HPDE6-E6E7 (cell line): ENCODE data around the gene LSM3.
A peak's percentile ranks its signal among the peaks of the same experiment; 100 is the strongest.
"Not testable (repeated sequence)": the region's sequence is repeated elsewhere in the genome, so short reads cannot be mapped to it uniquely, and the experiment has no call there.

Experiments used
- DNase-seq: peaks from one replicate; pipeline ENCODE4 v3.0.0; 2011; ENCODE audit warnings: missing footprints; ENCODE audit errors: extremely low spot score

Gene LSM3

DNA sequence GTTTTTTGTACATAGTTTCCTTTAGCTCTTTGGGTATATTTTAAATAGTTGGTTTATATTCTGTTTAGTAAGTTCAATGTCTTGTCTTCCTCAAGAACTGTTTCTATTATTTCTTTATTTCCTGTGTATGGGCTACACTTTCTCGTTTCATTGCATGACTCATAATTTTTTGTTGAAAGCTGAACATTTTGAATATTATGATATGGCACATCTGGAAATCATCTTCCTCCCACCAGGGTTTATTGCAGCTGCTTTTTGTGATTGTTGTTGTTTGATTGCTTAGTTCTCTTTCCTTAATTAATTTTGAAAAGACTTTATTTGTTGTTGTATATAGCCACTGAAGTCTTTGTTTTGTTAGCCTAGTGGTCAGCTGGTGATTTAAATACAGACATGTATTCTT is 43.8 kb downstream of the LSM3 start:
- DNase-seq: no peak

DNA sequence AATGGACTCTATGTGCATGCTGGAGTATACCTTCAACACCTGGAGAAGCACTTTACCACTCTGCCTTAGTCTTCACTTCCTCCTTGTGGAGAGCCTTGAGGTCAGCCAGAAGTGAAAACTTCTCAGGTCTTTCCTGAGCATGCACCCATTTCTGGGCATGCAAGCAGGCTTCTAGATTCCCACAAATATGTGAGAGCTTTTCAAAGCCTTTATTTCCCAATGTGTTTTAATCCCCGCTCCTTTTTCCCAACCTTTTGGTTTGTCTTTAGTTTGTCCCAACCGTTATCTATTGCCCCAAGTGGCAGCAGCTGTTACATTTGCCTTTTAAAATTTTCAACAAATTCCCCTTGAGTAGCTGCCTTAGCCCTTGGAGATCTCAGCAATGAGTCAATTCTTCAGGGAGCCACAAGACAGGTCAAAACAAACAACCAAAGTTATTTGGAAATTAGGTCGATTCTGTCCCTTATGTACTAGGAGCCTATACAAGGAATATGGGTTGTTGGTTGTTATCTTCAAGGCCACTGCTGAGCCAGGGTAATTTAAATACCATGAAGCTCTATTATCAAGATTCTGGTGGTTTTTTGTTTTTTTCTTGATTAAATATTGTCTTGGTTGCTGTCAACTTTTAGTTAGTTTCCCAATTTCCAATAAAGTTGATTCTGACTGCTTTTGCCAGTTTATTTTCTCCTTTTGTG is 44.4 kb downstream of the LSM3 start:
- DNase-seq: no peak

DNA sequence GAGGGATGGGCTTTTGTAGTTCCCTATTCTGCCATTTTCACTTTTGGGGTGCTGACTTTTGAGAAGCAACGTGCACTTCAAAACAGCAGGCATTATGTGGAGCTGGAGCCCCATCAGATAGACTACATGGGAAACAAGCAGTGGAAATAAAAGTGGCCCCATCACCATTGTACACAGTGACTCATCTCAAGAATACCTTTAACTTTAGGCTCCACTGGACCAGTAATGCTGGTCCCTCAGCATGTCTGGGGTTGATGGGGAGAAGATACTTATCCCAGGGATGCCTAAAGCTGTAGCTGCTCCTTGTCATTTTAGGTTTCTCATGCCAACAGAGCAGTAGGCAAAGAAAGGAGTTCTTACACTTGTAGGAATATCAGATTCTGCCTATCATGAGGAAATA is 45.0 kb downstream of the LSM3 start:
- DNase-seq: no peak

DNA sequence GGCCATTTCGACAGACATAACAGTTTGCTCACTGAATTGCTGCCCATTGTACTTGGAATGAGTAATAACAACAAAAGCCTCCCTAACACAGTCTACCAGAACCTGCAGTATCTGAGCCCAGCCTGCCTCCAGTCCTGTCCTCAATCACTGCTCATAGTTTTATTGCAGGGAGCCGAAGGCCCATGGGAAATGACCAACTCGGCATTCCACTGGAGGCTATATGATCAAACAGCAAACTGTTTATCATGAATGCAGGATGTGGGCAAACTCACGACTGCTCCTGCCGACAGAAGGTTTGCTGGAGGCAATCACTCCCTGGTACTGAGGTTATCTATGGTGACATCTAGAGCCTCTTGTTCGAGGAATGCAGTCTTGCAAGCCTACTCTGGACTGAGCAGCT is 46.3 kb downstream of the LSM3 start:
- DNase-seq: no peak

DNA sequence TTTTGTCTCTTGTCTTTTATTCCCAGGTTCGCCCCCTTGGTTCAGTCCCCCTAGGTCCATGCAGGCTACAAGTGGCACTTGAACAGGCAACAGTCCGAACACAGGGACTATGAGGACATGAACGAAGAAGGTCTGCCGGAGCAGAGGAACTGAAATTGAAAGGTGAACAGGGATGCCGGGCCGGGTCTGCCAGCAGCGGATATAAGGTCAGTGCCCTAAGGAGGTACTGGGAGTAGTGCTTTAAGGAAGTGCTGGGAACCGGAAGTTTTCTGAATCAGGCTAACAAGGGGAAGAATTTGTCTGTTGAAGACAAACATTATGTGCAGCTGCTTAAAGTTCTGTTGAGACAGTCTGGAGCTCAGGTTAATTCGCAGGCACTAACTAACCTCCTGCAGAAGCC is 46.8 kb downstream of the LSM3 start:
- no peak for DNase-seq

DNA sequence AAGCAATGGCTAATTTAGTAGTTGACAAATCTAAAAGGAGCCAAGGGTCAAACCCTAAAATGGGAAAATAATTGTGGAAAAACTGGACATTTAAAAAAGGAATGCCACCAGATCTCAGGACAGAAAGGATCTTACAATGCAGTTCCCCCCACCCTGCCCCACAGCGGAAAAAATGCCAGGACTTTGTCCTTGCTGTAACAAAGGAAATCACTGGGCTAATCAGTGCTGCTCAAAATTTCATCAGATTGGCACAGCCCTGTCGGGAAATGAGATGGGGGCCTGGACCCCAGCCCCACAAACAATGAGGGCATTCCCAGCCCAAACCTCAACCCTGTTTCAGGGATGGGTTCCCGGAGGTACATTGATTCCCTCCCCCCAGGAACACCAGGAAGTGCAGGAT is 47.7 kb downstream of the LSM3 start:
- DNase-seq: not testable (repeated sequence)

DNA sequence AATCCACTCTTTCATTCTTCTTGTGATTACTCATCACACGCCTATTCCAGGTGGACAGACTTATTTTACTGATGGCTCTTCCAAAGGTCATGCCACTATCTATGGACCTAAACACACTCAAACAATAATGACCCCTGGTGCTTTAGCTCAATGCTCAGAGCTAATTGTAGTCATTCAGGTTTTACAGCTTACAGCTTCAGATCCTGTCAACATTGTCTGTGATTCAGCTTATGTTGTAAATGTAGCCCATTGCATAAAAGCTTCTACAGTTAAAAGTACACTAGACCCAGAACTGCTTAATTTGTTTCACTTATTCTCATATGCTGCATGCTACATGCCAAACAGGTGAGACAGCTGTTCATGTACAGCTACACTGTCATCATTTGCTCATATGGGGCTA is 49.2 kb downstream of the LSM3 start:
- no peak for DNase-seq

DNA sequence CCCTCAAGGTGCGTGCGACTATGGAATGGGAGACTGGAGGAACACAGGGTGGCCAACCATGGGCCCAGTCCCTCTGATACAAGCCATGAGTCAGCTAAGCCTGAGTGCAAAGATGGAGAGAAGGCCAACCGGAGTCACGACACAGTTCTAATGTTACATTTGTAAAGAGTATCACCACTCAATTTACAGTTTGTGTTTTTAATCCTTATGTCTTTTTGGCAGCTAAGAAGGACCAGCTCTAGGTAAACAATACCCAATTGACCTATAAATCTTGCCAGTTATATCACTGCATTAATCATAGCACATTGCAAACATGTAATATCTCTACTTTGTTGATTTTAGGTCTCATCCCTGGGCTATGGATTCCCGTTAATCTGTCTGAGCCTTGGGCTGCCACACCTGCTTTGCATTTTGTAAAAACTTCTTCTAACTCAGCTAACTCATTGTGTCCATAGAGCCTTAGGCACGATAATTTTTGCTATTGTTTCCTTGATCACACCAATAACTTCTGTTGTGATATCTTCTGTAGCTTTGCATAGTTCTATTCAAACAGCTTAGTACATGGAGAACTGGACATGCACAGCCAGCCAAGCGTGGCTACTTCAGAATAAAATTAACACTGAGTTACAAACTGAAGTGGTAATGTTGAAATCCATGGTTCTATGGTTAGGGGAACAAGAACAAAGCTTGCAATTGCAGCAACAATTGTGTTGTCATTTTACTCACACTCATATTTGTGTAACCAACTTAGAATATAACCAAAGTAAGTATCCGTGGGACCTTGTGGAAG is 50.3 kb downstream of the LSM3 start:
- no peak for DNase-seq

DNA sequence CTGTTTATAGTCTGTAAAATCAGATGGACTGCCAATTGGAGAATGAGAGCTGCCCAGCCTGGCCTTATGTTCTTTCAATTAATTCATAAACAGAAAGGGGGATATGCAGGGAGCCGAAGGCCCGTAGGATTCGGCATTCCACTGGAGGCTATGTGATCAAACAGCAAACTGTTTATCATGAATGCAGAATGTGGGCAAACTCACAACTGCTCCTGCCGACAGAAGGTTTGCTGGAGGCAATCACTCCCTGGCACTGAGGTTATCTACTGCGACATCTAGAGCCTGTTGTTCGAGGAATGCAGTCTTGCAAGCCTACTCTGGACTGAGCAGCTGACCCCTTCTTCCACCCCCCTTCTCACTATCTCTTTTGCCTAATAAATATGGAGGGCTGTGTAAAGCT is 51.1 kb downstream of the LSM3 start:
- not testable (repeated sequence) for DNase-seq

DNA sequence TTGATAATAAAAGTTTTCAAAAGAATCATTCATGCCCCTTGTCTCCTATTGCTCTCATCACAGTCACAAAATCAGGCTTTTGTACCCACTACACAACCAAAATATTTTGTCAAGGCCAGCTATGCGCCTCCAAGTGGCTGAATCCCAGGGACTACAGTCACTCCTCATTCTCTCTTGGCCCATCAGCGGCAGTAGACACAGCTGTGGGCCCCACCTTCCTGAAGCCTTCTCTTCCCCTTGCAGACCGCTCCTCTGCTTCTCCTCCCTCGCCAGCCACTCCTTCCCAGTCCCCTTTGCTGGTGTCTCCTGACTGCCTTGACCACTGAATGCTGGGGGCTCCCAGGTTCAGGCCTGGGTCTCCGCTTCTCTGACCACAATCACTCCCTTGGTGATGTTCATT is 52.1 kb downstream of the LSM3 start:
- DNase-seq: no peak

DNA sequence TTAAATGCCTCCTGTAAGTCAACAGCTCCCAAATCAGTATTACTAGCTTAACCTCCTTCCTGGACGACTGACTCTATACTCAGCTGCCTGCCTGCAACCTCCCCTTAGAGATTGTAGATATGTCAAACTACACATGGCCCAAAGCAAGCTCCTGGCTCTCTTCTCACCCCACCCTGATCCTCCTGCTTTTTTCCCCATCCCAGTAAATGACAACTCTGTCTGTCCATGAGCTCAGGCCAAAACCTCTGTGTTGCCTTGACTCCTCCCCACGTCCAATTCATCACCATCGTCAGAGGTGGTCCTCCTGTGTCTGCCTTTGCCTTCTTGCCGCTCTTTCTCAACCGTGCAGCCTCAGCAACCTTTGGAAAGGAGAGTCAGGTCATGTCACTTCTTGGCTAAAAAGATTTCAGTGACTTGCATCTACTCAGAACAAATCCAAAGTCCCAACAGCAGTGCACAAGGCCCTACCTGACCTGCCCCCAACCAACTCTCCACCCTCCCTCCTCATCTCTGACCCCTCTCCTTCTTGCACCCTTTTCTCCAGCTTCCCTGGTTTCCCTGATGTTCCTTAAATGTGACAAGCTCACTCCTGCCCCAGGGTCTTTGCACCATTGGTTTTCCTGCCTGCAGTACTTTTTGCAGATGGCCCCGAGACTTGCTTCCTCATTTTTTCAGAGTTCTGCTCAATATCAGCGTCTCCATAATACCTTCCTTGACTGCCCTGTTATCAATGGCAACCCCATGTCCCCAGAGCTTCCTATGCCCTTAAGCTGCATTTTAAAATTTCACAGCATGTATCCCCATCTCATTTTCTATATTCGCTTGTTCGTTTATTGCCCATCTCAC is 52.8 kb downstream of the LSM3 start:
- no peak for DNase-seq

DNA sequence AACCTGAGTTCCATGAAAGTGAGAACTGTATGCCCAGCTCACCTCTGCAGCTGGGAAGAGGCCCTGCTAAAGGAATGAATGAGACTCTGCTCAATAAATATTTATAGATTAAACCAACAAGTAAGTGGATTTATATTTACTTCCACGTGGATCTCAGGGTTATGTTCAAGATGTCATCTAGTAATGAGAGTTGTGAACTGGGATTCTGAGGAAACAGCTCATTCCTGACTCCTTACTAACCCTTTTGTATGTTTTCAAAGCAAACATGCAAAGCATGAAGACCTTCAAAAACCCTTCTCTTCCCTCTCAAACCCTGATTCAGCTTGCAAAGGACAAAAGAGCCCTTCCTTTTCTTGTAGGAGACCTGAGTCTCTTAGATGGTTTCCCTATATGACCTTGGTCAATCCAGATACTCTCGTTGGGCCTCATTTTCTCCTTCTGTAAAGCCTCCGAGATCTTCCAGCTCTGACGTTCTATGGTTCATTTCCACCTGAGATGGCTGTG is 53.4 kb downstream of the LSM3 start:
- DNase-seq: no peak

DNA sequence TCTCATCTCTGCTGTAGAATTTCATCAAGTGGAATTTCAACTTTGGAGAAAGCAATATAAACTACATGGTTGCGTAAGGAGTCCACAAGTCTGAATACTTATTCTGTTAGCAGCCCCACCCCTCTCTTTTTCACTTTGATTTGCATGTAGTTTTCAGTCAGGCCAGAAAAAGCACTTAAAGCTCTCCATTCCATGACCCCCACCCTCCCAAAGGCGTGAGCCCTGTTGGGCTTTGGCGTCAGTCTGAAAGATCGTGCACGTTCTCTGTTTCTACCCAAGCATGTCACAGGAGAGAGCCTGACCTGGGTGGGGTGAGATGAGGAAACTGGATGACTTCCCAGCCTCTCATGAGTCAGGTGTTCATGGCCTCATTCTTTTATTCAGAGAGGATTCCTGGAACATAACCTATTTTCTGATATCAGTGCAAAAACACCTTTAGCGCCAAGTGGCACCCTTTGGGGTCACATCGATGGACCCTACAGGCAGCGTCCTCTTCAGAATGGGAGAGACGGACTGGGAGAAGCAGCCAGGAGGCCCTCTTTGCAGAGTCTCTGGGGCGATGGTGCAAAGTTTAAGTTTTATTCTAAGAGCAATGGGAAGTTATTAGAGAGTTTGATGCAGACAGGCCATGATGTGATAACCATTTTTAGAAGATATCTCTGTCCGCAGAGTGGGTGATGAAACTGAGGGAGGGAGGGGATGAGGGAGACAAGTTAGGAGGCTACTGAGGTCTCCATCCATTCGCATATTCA is 55.8 kb downstream of the LSM3 start:
- DNase-seq: peak; percentile 61

DNA sequence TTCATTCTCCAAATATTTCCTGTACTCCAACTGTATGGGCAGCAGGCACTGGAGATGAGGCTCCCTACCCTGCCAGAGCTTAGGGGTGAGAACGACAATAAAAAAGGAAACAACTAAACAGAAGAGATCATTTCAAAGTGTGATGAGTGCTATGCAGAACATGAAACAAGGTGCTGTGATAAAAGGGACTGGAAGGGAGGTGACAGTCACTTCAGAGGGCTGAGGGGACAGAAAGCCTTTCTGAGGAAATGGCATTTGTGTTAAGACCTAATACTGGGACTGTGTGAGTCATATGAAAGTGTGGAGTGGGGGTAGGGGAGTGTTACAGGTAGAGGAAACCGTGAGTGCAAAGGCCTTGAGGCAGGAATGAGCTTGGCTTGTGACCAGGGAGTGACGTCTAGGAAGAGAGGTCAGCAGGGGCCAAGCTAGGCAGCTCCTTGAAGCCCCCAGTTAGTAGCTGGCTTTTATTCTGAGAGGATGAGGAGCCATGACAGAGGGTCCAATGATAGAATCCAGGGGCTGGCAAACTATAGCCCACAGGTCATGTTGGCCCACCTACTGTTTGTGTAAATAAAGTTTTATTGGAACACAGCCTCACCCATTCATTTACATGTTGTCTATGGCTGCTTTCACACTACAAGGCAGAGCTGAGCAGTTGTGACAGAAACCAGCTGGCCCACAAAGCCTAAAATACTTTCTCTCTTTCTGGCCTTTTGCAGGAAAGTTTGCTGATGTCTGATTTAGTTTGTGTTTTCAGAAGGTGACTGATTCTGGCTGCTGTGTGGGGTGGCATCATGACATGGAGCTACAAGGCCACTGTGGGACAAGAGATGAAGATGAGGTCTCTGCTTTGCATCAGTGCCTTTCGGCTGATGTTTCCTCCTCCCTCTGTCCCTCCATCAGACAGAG is 56.6 kb downstream of the LSM3 start:
- no peak for DNase-seq

DNA sequence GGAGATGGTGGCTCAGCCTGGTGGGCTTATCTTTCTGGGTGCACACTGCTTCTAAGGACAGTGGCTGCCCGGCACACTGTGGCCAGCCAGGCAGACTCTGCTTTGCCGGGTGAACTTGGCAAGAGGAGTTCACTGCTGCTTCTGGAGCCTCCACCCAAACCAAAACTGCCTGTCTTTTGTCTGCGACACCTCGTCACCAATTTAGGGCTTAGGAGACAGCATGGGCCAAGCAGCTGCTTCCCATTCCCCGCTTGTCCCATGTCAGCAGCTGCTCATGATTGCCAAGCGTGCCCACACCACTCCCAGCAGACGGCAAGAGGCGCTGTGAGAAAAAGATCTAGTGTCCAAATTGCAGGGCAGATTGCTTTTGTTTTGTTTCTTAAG is 57.3 kb downstream of the LSM3 start:
- DNase-seq: no peak

DNA sequence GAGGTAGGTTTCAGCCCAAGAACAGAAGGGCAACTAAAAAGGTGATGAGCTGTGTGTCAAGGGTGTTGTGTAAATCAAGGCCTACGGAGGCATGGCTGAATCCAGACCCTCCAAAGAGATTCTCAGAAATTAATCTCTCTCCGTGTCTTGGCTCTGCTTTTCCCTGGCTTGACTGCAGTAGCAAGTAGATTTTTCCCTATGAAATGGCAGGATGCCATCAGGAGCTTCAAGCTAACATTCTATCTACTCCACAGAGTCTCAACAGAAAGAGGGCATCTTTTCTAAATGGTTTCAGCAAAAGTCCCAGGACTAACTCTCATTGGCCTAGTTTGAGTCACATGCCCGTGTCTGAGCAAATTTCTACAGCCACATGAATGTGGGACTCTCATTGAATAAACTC is 58.3 kb downstream of the LSM3 start:
- DNase-seq: no peak

DNA sequence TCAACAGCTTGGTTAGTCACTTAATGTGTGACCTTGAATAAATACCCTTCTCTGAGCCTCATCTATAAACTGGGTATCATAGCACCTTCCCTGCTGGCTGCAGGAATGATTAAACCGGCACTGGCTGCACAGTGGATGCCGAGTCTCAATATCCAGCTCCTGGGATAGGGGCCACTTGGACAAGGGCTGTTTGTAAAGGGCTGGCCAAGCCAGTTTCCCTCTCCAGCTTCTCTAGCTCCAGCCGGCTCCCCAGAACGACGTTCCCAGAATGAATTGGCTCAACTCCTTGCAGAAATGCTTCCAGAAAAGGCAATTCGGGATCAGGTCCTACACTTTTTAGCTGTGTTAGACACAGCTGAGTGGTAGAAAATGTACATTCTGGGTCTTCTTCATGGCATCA is 58.8 kb downstream of the LSM3 start:
- DNase-seq: no peak

DNA sequence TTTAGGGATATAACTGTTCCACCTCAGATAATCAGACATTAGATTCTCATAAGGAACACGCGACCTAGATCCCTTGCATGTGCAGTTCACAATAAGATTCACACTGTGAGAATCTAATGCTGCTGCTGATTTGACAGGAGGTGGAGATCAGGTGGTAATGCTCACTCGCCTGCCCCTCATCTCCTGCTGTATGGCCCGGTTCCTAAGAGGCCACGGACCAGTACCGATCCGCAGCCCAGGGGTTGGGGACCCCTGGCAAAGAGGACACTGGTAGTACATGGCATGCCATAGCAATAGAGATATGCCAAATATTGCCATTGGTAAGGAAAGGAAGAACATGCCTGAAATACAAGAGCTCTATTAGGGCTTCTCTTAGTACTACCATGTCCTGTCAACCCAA is 59.7 kb downstream of the LSM3 start:
- no peak for DNase-seq

DNA sequence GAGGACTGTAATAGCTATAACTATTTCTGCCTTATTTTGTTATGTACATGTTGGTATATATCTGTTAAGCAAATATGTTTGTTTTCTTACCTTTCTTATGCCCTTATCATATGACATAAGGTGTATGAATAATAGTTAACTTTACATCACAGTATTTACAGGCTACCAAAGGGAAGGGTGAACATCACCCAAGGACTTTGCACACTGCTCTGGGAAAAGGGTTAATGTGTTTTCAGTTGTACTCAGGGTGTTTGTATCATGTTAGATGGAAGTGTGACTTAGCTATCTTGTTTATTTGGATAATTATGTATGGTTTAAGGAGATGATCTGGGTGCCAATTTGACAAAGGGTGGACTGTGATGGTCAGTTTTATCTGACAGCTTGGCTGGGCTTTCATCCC is 60.3 kb downstream of the LSM3 start:
- no peak for DNase-seq

DNA sequence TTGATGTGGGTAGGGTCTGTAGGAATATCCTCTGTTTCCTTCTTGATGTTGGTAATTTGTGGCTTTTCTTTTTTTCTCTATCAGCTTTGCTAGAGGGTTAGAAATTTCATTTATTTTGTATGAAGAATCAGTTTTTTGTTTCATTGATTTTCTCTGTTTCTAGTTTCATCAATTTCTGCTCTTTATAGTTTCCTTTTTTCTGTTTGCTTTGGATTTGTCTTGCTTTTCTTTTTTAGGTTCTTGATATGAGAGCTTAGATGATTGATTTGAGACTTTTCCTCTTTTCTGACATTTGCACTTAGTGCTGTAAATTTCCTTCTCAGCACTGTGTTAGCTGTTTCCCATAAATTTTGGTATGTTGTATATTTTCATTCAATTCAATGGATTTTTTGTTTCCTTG is 61.3 kb downstream of the LSM3 start:
- DNase-seq: no peak

DNA sequence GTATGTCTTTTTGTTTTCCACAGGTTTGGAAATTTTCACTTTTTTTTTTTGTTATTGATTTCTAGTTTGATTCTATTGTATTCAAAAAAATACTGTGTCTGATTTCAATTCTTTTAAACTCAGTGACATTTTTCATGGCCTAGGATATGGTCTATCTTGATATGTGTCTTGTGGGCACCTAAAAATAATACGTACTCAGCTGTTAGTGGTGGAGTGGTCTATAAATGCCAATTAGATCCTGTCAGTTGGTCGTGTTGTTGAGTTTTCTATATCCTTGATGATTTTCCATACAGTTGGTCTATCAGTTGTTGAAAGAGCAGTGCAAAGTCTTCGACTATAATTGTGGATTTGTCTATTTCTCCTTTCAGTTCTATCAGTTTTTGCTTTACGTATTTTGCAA is 61.7 kb downstream of the LSM3 start:
- no peak for DNase-seq
